Thoracic aorta (tissue), 2 donors: ENCODE data around the gene CDH26. TPM values are rescaled to one million over a fixed set of nuclear protein-coding genes. Genes with fewer than 3 reads are reported as not detected.

Source experiments
- ATAC-seq: fragments of 150-250 bp; one replicate; pipeline ENCODE4 v1.8.0; 2017; ENCODE audit warnings: low read depth; ENCODE audit not compliant: insufficient number of reproducible peaks, low FRiP score
- DNase-seq: peaks from one replicate; pipeline ENCODE4 v3.0.0-alpha.2; 2020; ENCODE audit warnings: low spot score
- H3K27ac ChIP-seq, 2 donors: fragments of 200-600 bp; sonication (generic); 1 replicate in 1 of 2; 2 replicates in 1 of 2; pipeline ENCODE4 v1.5.1; 2016; ENCODE audit warnings: mild to moderate bottlenecking in 2 of 2, moderate library complexity in 2 of 2
- H3K27me3 ChIP-seq: fragments of 200-600 bp; sonication (generic); replicated peaks from 2 replicates; pipeline ENCODE4 v1.6.0; 2016; ENCODE audit warnings: mild to moderate bottlenecking; ENCODE audit not compliant: insufficient read depth
- H3K36me3 ChIP-seq: fragments of 200-600 bp; sonication (generic); one replicate; pipeline ENCODE4 v1.5.1; 2016
- H3K4me1 ChIP-seq, 2 donors: fragments of 200-600 bp; sonication (generic); 1 replicate in 1 of 2; 2 replicates in 1 of 2; pipeline versions ENCODE4 v1.5.1 to v1.6.0; 2016; ENCODE audit warnings: low read depth in 2 of 2, mild to moderate bottlenecking in 1 of 2; ENCODE audit not compliant: control insufficient read depth in 1 of 2
- H3K4me3 ChIP-seq: fragments of 200-600 bp; sonication (generic); 2 replicates; pipeline ENCODE4 v1.5.1; 2016; ENCODE audit warnings: mild to moderate bottlenecking
- H3K9me3 ChIP-seq: fragments of 200-600 bp; sonication (generic); 2 replicates; pipeline ENCODE4 v1.5.1; 2016
- CTCF ChIP-seq: fragments of 200-600 bp; sonication (generic); IDR thresholded peaks from one replicate; pipeline ENCODE4 v1.5.1; 2019; ENCODE audit warnings: antibody characterized with exemption
- total RNA-seq, 2 donors: library from RNA; depleted of rRNA; stranded (reverse); fragments of >200 nt; gene quantifications; one replicate each; pipeline versions ENCODE4 v1.1.0 to v1.2.3, GENCODE V29; 2016

The CDH26 gene
- total RNA-seq, 2 donors from 2014 or later: 2.3 to 2.5 TPM

GRCh38 chr20:60054716-60055634, 96.8 kb downstream of the CDH26 start:
- Histone ChIP-seq H3K27me3 (no peaks in the 10 kb centered on the region), H3K36me3 (no peaks in the 10 kb centered on the region), H3K4me1 (peaks cover 0 to 17% of the 10 kb centered on the region in 2 donors), H3K4me3 (peak overlapping the region; percentile 15), H3K9me3 (no peaks in the 10 kb centered on the region), H3K27ac (no peak overlapping the region)
- no peak for TF ChIP-seq CTCF
- DNase-seq (no peak), ATAC-seq (no peak)

GRCh38 chr20:60055740-60056139, 97.5 kb downstream of the CDH26 start:
- ATAC-seq: no peak
- Histone ChIP-seq H3K36me3 (no peaks in the 10 kb centered on the region), H3K27me3 (no peaks in the 10 kb centered on the region), H3K4me1 (peaks cover 0 to 17% of the 10 kb centered on the region in 2 donors), H3K9me3 (no peaks in the 10 kb centered on the region), H3K4me3 (no peak overlapping the region), H3K27ac (no peak overlapping the region)
- DNase-seq: no peak
- TF ChIP-seq CTCF: no peak

GRCh38 chr20:60056407-60057122, 98.3 kb downstream of the CDH26 start:
- Histone ChIP-seq H3K4me1 (peaks cover 0 to 17% of the 10 kb centered on the region in 2 donors), H3K9me3 (no peaks in the 10 kb centered on the region), H3K27ac (no peak overlapping the region), H3K36me3 (no peaks in the 10 kb centered on the region), H3K27me3 (no peaks in the 10 kb centered on the region), H3K4me3 (no peak overlapping the region)
- no peak for ATAC-seq
- no peak for TF ChIP-seq CTCF
- no peak for DNase-seq

- H3K4me1 ChIP-seq: peaks cover 0 to 20% of the 10 kb centered on the region in 2 donors
- H3K27ac ChIP-seq: no peak overlapping the region
- H3K9me3 ChIP-seq: no peaks in the 10 kb centered on the region
- no peak for DNase-seq
- peak overlapping the region; percentile 33 for H3K4me3 ChIP-seq
- TF ChIP-seq CTCF: peak; percentile 85
- peak; percentile 26 for ATAC-seq
- no peaks in the 10 kb centered on the region for H3K36me3 ChIP-seq
- H3K27me3 ChIP-seq: no peaks in the 10 kb centered on the region
Measured at GRCh38 chr20:60057123-60057865, 99.1 kb downstream of the CDH26 start.
